HL-60 (cell line): Measurements from ENCODE around the gene CADM1.

Experiments
- CTCF ChIP-seq: IDR thresholded peaks from one replicate; pipeline ENCODE4 v1.5.1; 2011; ENCODE audit warnings: low read length, control low read depth, inconsistent platforms; ENCODE audit not compliant: insufficient read depth
- GABPA ChIP-seq: IDR thresholded peaks from 2 replicates; pipeline ENCODE4 v1.6.1; 2012; ENCODE audit warnings: low read depth
- POLR2AphosphoS5 ChIP-seq: IDR thresholded peaks from 2 replicates; pipeline ENCODE4 v1.6.1; 2012; ENCODE audit warnings: low read depth
- REST ChIP-seq: IDR thresholded peaks from 2 replicates; pipeline ENCODE4 v1.6.1; 2012; ENCODE audit warnings: low read depth; ENCODE audit not compliant: insufficient replicate concordance
- SPI1 ChIP-seq: IDR thresholded peaks from 2 replicates; pipeline ENCODE4 v1.6.1; 2012; ENCODE audit warnings: low read depth, mild to moderate bottlenecking, borderline replicate concordance

- TF ChIP-seq CTCF (no peak), REST (no peak), POLR2AphosphoS5 (no peak), GABPA (no peak), SPI1 (no peak)
Observed at GRCh38 chr11:115389790-115390189, 114.4 kb downstream of the CADM1 start.
